Measurements from ENCODE around the gene ORMDL3. TPM values are rescaled to one million over a fixed set of nuclear protein-coding genes. Genes with fewer than 3 reads are reported as not detected.

ORMDL3 gene
- total RNA-seq, 1 donor from 2014 or later, result 59.4 TPM

DNA sequence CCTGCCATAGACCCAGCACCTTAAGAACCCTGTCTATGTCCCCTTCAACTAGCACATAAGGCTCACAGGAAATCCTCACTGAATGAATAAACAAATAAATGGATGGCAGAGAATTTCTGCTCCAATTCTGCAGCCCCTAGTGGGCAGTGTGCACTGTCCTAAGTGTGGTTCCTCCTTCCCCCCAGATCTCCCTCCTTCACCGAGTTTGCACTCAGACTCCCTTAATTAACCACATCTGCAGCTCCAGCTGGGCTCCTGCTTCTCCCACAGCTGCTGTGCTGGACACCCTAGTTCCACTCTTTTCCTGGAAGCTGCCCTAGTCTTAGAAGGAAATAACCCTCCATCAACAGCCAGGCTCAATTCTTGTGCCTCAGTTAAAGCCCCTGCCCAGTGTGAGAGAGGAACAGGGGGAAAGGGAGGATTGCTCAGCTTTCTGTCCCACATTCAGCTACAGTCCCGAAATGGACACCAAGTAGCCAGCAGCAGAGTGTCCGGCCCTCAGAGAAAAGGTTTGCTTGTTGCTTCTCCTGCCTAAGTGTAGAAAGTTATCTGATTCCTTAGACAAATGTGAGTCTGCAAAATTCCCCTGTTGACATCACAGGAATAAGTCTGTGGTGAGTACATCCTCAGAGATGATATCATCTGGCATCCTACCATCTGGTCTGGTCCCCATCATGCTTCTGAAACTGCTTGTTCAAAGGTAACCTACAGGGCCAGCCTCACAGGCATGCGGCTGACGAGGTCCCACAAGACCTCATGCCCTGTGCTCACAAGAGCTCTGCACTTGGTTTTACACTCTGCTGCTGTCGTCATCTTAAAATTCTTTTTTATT lies 12.4 kb upstream of the ORMDL3 start:
- H3K27me3 Mint-ChIP-seq (ENCODE audit: unreplicated experiment), result no peaks in the 10 kb centered on the region

DNA sequence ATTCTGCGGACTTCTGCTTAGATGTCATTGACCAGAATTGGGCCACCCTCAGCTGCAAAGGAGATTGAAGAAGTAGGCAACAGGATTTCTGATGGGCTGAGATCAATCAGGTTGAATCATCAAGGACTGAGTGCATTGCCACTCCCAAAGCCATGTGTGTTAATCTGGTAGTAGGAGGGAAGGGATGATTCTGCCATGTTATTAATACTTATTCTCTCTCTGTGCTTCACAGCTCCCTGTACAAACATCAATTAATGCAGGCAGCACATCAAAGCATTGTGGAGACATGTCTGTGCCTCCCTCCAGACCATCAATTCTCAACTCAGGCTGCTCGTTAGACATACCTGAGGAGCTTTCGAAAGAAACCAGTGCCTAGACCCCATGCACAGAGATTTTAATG lies 11.7 kb upstream of the ORMDL3 start:
- Mint-ChIP-seq H3K4me1 (ENCODE audit: unreplicated experiment) (peaks cover 6% of the 10 kb centered on the region), H3K27me3 (ENCODE audit: unreplicated experiment) (no peaks in the 10 kb centered on the region), H3K27ac (ENCODE audit: unreplicated experiment) (no peak overlapping the region), H3K4me3 (ENCODE audit: unreplicated experiment) (no peak overlapping the region), H3K9me3 (ENCODE audit: unreplicated experiment) (no peaks in the 10 kb centered on the region), H3K36me3 (ENCODE audit: unreplicated experiment) (no peaks in the 10 kb centered on the region)
- no peak for DNase-seq (ENCODE audit: extremely low spot score, unreplicated experiment)
- TF ChIP-seq, protein P1, sequence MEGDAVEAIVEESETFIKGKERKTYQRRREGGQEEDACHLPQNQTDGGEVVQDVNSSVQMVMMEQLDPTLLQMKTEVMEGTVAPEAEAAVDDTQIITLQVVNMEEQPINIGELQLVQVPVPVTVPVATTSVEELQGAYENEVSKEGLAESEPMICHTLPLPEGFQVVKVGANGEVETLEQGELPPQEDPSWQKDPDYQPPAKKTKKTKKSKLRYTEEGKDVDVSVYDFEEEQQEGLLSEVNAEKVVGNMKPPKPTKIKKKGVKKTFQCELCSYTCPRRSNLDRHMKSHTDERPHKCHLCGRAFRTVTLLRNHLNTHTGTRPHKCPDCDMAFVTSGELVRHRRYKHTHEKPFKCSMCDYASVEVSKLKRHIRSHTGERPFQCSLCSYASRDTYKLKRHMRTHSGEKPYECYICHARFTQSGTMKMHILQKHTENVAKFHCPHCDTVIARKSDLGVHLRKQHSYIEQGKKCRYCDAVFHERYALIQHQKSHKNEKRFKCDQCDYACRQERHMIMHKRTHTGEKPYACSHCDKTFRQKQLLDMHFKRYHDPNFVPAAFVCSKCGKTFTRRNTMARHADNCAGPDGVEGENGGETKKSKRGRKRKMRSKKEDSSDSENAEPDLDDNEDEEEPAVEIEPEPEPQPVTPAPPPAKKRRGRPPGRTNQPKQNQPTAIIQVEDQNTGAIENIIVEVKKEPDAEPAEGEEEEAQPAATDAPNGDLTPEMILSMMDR (IDR thresholded peaks at IDR 0.05), result no peak

More for the DNA sequence above, 12.4 kb upstream of the ORMDL3 start:
- no peaks in the 10 kb centered on the region for H3K9me3 Mint-ChIP-seq (ENCODE audit: unreplicated experiment)
- DNase-seq (ENCODE audit: extremely low spot score, unreplicated experiment), result no peak
- TF ChIP-seq, protein P1 (IDR thresholded peaks at IDR 0.05), result peak; percentile 57
- no peaks in the 10 kb centered on the region for H3K36me3 Mint-ChIP-seq (ENCODE audit: unreplicated experiment)
- no peak overlapping the region for H3K27ac Mint-ChIP-seq (ENCODE audit: unreplicated experiment)
- peaks cover 6% of the 10 kb centered on the region for H3K4me1 Mint-ChIP-seq (ENCODE audit: unreplicated experiment)
- H3K4me3 Mint-ChIP-seq (ENCODE audit: unreplicated experiment), result no peak overlapping the region

DNA sequence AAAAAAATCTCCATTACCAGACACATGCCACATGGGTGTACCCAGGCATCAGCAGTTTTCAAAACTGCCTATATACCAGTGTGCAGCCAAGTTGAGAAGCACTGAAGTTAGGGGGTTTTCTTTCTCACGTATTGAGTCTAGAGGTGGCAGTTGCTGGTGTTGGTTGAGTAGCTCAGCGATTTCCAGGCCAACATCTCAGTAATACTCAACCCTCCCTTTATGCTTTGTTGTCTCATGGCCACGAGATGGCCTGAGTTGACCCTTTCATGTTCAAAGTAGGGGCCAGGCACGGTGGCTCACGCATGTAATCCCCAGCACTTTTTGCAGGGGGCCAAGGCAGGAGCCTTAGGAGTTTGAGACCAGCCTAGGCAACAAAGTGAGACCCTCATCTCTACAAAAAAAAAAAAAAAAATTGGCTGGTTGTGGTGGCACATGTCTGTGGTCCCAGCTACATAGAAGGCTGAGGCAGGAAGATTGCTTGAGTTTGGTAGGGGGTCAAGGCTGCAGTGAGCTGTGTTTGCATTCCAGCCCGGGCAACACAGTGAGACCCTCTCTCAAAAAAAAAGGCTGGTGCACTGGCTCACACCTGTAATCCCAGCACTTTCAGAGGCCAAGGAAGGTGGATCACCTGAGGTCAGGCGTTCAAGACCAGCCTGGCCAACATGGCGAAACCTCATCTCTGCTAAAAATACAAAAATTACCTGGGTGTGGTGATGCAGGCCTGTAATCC lies 10.9 kb upstream of the ORMDL3 start:
- Mint-ChIP-seq H3K27ac (ENCODE audit: unreplicated experiment) (no peak overlapping the region), H3K9me3 (ENCODE audit: unreplicated experiment) (no peaks in the 10 kb centered on the region), H3K4me1 (ENCODE audit: unreplicated experiment) (peaks cover 6% of the 10 kb centered on the region), H3K27me3 (ENCODE audit: unreplicated experiment) (no peaks in the 10 kb centered on the region), H3K36me3 (ENCODE audit: unreplicated experiment) (no peaks in the 10 kb centered on the region), H3K4me3 (ENCODE audit: unreplicated experiment) (no peak overlapping the region)
- DNase-seq (ENCODE audit: extremely low spot score, unreplicated experiment), result no peak
- TF ChIP-seq, protein P1 (IDR thresholded peaks at IDR 0.05), result no peak

GRCh38 chr17:39937447-39937846 lies 10.0 kb upstream of the ORMDL3 start:
- TF ChIP-seq, protein P1 (IDR thresholded peaks at IDR 0.05), result no peak
- Mint-ChIP-seq H3K9me3 (ENCODE audit: unreplicated experiment) (no peaks in the 10 kb centered on the region), H3K36me3 (ENCODE audit: unreplicated experiment) (no peaks in the 10 kb centered on the region), H3K27ac (ENCODE audit: unreplicated experiment) (no peak overlapping the region), H3K27me3 (ENCODE audit: unreplicated experiment) (no peaks in the 10 kb centered on the region), H3K4me1 (ENCODE audit: unreplicated experiment) (peaks cover 9% of the 10 kb centered on the region), H3K4me3 (ENCODE audit: unreplicated experiment) (no peak overlapping the region)
- no peak for DNase-seq (ENCODE audit: extremely low spot score, unreplicated experiment)

DNA sequence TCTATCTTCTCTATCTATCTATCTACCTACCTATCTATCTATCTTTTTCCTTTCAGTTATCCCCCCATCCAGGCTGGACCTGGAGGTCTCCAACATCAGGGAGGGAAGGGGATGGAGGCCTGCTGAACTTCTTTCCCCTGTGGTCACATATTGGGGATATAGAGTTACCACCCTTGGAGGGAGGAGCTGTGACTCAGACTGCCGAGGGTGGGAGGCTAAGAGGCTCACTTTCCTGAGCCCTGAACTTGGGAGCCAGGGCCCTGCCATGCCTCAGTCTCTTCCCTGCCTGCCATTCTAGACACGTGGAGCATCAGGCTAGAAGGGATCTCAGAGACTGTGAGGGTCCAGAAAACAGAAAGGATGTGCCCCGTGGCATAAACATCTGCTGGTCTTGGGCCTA lies 8.5 kb upstream of the ORMDL3 start:
- Mint-ChIP-seq H3K9me3 (ENCODE audit: unreplicated experiment) (no peaks in the 10 kb centered on the region), H3K27ac (ENCODE audit: unreplicated experiment) (no peak overlapping the region), H3K27me3 (ENCODE audit: unreplicated experiment) (no peaks in the 10 kb centered on the region), H3K4me1 (ENCODE audit: unreplicated experiment) (peaks cover 9% of the 10 kb centered on the region), H3K4me3 (ENCODE audit: unreplicated experiment) (no peak overlapping the region), H3K36me3 (ENCODE audit: unreplicated experiment) (no peaks in the 10 kb centered on the region)
- TF ChIP-seq, protein P1 (IDR thresholded peaks at IDR 0.05), result no peak
- DNase-seq (ENCODE audit: extremely low spot score, unreplicated experiment), result no peak

Measured in osteocyte (in vitro differentiated cells).